Stimulated activated naive CD4-positive, alpha-beta T cell treated with Interleukin-2 at 50 U/mL for 16 hours (primary cell): ENCODE measurements around the gene TMEM229B.

Experiments
- DNase-seq: peaks from one replicate; lab custom pipeline; 2025; lab: John Stamatoyannopoulos, UW

Gene TMEM229B

DNA sequence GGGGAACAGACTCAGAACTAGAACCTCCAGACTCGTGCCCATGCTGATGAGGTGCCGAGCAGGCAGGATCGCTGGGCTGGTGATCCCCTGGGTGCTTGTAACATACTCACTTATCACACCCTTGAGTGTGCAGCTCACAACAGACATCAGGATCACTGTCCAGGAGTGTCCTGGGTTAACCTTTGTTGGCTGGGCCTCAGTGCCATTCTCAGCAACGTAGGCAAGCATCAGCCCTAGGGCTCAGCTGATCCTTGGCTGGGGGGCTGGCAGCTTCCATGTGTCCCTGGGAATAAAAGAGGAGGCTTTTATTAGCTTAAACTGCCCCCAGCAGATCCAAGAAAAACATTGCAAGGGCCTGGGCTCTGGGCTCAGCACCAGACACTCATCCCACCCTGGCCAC, 1.6 kb downstream of the TMEM229B start:
- DNase-seq: no peak

DNA sequence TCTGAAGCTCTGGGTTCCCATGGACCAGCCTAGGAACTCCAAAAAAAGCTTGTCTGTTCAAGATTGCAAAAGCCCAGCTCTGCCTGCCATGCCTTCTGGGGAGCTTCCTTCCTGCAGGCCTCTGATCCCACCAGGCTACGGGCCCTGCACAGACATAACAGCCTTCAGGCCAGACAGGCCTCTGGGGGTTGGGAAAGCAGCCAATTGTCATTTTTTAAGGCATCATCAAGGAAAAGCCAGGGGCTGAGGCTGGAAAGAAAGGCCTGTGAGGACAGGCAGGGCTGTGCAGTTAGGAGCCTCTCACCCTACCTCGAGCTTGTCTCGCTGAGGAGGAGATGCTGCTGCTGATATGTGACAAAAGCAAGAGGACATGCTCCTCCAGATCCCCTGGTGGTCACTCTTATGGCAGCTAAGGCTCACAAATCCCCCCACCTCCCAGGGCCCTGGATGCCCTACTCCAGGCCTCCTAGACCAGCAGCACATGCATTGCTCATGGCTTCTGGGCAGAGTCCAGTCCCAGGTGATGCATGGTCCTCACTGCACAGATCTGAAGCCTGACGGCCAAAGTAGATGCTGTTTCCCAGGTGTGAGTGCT, 2.9 kb downstream of the TMEM229B start:
- DNase-seq: no peak

DNA sequence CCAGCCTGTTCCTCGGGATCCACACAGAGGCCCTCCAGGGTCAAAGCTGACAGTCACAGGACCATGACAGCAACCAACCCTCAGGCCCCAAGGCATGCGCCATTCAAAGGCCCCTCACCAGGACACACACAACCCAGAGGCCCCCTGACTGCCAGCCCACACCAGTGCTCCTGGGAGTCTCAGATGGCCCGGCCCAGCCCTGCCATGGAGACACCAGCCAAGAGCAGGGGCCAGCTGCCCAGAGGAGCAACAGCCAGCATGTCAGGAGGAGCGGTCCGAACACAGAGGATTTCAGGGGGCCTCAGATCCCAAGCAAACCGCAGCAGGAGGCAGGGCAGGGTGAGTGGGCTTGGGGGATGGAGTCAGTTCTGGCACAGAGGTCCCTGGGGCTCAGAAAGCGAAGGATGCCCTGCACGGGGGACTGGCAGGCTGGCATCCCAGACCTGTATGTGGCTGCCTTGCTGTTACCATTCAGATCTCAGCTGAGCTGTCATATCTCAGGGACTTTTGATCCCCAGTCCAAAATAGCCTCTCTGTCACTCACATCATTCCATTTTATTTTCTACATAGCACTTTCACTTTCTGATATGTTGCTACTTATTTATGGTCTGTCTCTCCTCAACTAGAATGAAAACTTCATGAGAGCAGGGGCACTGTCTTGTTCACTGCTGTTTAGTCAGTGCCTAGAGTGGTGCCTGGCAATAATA, 4.8 kb downstream of the TMEM229B start:
- DNase-seq: no peak

DNA sequence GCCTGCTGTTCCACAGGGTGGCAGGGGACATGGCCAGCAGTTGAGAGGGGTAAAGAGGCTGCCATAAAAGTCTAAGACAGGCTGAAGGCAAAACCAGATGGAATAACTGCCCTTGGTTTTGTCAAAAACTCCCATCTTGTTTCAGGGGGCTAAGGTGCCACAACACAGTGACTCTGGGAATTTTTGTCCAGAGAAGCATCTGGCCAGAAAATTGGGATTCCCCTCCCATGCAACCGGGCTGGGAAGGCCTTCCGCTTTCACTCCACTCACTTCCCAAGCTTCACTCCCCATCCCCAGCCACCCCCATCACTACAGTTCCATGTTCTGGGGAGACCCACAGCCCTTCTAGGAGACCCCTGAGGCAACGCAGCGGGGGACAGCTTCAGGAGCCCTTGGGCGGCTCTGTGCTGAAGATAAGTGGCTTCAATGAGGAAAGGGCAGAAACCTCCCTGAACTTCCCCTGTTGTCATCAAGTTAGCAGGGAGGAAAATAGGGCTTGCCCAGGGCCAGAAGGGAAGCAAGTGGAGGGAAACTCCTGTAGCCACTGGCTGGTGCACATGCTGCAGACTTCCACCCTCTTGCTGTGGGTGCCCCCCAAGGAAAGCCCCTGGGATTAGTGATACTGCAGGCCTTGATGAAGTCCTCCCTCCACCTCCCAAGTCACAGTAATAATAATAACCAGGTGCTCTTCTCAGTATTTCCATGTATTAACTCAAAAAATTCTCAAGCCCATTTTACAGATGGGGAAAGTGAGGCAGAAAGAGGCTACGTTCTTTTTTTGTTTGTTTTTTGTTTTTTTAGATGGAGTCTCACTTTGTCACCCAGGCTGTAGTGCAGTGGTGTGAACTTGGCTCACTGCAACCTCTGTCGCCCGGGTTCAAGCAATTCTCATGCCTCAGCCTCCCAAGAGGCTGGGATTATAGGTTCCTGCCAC, 6.0 kb downstream of the TMEM229B start:
- DNase-seq: no peak

DNA sequence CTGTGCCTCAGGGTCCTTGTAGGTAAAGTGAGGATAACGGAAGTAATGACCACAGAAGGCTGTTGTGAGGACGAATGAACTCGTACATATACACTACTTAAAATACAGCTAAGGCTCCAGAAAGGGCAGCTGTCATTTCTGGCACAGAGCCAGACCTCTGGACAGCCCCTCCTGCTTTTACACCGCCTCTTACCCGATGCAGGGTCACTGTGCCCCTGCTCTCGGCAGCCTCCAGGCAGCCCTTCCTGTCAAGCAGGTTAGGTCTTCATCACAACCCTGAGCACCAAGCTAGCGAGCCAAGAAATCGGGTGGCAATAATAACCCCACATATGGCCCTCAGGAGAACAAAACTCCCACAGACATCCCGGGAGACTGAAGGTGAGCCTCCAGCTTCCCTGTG, 8.5 kb downstream of the TMEM229B start:
- DNase-seq: no peak

DNA sequence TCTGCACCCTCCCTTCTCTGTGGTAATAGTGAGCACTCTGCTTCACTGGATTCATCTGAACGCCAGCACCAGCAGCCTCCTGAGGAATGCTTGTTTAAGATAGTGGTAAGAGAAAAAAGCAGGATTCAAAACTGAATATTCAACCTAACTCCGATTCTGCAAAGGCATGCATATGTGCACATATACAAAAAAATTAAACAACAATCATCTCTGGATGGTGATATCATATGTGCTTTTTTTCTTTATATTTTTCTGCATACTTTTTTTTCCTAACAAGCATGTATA, 9.8 kb downstream of the TMEM229B start:
- no peak for DNase-seq

DNA sequence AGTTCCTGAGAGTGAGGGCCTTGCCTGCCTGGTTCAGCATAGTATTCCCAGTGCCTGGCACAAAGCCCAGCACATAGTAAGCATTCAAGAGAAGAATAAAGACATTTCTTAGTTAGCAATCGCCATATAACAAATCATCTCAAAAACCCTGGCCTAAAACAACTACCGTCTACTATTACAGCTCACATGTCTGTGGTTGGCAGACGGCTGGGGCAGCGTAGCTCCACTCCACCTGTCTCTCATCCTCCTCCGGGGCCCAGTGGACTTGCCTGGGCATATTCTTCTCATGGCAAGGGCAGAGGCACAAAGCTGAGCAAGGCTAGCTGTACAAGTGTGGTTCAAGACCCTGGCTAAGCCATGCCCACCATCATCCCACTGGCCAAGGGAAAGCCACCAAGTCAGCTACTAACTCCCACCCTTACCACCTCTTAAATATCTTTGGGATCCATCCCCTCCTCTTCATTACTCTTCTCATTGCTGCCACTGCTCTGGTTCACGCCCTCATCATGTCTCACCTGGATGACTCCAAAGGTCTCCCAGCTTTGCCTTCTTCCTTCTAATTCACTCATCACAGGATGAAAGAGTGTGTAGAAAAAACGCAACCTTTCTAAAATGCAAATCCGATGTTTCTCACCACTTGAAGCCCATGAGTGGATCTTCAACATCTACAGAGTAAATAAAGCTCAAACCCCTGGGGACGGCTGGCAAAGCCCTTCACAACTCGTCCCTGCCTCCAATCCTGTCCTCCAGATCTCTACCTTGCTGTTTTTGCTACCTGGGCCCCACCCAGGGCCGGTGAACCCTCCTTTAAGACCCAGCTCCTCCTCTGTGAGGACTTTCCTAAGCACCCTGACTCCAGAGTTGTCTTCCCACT, 10.4 kb downstream of the TMEM229B start:
- DNase-seq: no peak

DNA sequence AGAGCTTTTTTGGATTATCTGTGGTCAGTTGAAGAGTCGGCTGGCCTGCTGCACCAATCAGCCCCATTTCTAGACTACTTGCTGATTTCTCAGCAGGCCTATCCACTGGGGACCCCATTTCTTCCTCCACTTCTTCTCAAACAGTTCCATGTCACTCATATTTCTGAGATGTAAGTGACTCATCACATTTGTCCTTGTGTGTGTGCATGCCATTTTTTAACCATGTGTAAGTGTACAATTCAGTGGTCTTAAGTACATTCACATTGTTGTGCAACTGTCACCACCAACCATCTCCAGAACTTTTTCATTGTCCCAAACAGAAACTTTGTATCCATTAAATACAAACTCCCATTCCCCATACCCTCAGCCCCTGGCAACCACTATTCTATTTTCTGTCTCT, 14.2 kb downstream of the TMEM229B start:
- no peak for DNase-seq

DNA sequence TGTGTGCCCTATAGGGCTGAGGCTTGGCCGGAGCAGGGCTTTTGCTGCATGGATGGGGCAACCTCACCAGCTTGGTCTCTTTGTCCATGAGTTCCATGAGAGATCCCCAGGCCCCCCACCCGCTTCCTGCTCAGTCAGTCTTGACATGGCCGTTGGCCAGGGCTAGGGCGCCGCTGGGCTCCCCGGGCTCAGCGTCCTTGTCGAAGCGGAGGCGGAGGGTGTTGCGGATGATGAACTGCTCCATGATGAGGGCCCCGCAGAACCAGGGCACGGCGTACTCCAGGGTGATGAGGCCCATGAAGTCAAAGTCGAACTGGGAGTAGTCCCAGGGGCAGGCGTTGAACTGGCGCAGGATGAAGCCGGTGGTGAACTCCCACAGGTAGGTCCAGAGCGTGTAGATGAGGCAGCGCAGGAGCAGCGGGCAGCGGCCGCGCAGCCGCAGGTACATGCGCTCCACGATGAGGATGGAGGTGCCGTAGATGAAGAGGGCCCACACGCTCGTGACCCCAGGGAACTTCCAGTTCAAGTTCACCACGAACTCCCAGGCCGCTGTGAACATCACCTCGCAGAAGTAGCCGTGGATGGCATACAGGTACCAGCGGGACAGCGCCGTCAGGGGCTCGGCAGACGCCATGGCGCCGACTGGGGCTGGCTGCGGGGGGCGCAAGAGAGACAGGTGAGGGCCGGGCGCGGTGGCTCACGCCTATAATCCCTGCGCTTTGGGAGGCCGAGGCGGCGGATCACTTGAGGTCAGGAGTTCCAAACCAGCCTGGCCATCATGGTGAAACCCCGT, 15.0 kb downstream of the TMEM229B start:
- DNase-seq: no peak

DNA sequence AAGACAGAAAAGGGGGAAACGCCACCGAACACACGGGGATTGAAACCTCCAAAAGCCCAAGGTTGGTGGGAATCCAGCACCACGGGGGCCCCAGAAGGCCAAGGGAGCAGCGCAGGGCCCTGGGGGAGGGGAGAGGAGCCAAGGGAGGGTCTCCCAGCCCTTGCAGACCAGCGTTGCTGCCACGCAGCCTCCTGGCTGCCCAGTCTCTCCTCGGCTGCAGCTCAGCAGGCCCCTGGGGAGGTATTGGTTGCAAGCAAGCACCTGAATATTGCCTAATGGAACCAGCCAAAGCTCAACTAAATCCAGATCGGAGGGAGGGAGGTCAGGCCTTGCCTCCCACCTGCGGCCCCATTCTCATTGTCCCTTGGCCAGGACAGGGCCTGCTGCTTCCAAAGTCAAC, 15.8 kb downstream of the TMEM229B start:
- DNase-seq: no peak

DNA sequence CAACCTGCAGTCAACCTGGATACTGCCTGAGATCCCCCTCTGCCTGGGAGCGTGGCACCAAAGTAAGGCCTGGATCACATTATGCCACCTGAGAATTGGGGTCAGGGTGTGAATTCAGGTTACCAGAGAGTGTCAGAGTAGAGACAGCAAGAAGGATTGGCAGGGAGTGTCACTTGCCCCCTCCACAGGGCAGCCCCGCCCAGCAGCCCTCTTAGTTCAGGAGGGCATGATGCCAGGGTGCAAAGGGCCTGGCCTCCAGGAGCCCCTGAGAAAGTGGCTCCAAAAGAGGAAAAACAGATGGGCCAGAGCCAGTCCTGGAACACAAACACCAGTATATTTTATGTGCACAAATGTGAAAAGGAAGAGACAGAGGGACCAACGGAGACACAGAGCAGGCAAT, 18.6 kb downstream of the TMEM229B start:
- DNase-seq: no peak

DNA sequence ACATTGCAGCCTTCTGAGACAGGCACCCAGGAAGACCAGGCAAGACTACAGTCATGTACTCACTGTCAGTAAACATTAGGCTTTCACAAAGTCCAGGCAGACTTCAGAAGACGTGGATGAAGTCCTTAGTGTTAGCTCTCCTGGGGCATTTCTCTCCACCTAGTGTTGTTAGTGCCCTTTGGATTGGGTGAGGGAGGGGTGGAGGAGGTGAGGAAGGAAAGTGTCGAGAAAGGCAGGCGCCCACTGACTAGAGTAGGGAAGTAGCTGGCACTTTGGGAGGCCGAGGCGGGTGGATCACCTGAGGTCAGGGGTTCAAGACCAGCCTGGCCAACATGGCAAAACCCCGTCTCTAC, 20.2 kb downstream of the TMEM229B start:
- no peak for DNase-seq

DNA sequence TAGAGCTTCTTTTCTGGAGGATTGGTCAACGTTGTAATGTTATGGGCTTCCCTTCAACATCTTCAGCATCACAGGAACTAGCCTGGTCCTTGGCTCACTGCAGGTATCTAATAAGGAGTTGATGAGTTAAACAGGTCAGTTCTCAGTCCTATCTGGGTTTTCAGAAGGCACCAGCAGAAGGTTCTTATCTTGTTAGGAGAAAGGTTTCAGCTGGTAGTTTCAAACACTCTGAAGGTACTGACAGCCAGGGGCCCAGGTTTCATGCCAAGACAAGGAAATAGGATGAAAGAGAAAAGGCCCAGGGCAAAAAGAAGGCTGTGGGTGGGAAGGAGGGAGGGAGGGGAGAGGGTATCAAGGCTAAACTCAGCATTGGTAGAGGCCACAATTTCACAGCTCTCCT, 21.4 kb downstream of the TMEM229B start:
- no peak for DNase-seq

DNA sequence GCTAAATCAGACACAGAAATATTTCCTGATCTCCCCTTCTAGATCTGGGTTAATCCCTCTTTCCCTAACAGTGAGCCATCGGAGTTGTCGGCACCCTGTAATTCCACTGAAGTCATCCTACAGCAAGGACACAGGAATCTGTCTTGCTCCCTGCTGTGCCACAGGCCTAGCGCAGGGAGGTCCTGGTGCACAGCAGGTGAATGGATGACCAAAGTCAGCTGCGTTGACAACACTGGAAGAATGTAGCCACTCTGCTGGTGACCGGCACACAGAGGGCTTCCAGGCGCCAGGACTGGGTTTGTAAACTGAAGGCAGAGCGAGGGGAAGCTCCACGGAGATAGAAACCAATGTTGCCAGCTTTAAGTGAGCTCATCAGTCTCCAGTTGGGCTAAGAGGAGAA, 23.6 kb downstream of the TMEM229B start:
- no peak for DNase-seq

DNA sequence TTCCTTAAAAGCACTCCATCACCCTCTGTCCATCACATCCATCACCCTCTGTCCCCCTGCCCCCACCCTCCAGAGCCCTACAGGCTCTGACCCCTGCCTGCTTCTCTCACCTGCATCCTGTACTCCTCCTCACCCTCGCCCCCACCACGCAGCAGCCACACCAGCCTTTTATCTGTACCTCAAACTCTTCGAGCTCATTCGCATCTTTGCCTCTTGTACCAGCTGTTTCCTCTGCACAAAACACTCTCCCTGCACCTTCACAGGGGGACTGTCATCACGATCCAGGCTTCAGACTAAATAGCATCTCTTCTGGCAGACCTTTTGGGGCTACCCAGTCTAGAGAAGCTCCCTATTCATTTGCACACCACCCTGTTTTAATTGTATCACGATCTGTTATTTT, 24.1 kb downstream of the TMEM229B start:
- DNase-seq: no peak

DNA sequence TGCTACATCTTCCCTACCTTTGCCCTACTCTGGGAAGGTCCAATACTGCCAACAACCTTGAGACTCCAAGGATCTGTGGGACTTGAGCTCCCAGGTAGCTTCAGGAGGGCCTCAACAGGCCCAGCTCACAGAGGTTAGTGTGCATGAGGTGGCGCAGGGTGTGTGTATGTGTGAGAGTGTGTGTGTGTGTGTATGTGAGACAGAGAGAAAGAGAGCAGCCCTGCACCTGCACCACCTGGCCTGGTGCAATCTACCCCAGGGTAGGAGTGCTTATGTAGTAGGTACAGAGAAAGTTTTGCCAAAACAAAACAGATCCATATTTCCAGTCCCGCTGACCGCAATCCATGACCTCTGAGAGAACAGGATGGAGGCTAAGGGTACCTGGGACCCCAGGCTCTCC, 24.6 kb downstream of the TMEM229B start:
- no peak for DNase-seq

DNA sequence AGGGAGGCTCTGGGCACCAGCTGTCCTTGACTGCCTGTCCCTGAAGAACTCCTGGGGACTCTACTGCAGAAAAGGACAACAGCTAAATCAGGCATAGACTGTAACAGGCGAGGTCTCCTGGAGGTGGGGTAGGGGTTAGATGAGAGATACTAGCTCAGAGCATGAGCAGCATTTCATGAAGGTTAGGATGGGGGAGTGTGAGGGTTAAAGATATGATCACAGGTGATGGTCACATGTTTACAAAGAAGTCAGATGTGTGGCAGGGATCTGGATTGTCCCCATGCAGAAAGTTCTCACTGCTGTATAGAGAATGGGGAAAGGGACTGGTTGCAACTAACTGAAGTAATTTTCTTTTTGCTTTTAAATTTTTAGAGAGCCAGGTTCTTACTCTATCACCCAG, 26.5 kb downstream of the TMEM229B start:
- DNase-seq: no peak

DNA sequence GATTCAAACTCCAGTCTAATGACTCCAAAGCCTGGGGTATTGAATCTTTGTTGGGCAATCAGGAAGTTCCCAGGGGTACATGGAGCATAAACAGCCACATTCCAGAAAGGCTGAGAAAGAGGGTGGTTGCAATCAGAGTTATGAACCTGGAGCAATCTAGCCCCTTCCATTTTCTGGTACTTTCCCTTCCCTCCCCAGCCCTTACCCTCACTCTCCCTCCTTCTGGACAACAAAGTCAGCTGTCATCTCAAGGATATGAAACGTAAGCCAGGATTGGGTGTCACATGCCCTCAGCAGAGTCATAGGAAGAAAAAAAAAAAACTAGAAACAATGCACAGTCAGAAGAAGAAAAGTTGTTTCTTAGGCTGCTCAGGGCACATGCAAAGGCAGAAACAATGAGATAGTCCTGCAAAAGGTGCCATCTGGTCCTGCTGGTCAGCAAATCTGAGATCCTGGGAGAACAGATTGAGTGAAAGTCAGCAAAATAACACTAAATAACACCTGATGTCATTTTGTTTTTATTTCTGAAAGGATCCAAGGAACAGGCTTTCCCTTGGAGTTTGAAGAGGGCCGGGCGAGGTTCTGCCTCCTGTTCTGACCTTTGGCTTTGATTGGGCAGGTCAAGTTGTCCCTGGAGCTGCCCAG, 27.1 kb downstream of the TMEM229B start:
- DNase-seq: no peak

DNA sequence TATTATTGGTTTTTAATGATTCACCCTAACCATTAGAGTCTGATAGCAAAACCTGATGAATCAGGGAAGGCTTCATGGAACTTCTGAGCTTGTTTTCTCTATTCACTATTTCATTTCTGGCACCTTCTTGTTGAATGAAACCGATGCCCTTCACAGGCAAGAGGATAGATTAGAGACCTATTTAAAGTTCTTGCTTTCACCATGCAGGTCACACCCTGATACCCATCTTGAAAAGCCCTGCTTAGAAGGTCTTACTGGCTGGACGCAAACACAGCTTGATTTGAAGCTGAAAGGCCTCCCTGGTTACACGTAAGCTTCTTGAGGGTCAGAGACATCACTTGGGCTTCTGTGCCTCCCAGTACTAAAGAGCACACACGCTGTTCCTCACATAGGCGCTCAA, 29.2 kb downstream of the TMEM229B start:
- DNase-seq: no peak

DNA sequence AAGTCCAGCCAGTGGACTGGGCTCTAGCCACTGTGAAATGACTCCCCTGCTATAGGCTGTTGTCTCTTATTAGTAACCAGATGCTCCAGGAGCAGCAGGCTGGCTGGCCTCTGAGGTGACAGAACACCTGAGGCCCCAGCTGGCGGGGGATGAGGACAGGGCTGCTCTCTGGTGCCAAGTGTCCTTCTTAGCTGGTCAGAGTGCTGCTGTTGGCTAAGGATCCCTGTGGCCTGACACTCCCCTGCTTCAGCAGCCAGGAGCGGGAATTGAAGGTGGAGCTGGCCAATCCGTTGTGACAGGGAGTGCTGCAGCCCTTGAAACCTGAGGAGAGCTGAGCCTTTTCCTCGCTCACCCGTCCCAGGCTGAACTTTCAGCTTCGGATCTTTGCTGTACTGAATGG, 30.7 kb downstream of the TMEM229B start:
- no peak for DNase-seq

DNA sequence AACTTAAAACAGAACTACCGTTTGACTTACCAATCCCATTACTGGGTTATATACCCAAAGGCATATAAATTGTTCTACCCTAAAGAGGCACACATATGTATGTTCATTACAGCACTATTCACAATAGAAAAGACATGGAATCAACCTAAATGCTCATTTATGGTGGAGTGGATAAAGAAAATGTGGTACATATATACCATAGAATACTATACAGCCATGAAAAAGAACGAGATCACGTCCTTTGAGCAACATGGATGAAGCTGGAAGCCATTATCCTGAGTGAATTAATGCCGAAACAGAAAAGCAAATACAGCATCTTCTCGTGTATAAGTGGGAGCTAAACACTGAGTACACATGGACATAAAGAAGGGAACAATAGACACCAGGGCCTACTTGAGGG, 31.8 kb downstream of the TMEM229B start:
- DNase-seq: no peak
